ENCODE results near the gene SLC30A9. TPM values are rescaled to one million over a fixed set of nuclear protein-coding genes. Genes with fewer than 3 reads are reported as not detected.

Gene SLC30A9
- total and polyA plus RNA-seq, 12 donors = 9.8 to 95.0 (median 79.7) TPM

DNA sequence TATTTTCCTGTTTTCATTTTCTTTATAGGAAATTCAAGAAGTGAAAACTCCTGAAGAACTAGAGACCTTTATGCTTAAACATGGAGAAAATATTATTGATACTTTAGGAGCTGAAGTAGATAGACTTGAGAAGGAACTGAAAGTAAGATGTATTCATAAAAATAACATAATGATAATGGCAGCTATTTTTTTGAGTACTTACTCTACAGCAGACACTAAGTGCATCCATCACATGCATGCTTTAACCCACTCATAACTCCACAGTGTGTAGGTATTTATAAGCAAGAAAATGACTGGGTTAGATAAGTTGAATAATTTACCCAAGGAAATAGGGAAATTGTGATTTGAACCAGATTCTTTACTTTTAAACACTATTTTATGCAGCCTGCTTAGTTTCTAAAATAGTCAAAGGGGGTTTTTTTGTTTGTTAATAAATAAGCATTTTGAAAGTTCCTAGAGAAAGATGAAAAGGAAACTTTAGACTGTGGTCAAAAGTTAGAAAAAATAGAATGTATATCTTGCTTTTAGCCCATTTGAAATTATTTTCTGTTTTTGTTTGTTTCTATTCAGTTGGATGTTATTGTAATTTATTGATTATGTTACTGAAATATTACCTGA lies 88.0 kb downstream of the SLC30A9 start:
- TF ChIP-seq, protein P1, sequence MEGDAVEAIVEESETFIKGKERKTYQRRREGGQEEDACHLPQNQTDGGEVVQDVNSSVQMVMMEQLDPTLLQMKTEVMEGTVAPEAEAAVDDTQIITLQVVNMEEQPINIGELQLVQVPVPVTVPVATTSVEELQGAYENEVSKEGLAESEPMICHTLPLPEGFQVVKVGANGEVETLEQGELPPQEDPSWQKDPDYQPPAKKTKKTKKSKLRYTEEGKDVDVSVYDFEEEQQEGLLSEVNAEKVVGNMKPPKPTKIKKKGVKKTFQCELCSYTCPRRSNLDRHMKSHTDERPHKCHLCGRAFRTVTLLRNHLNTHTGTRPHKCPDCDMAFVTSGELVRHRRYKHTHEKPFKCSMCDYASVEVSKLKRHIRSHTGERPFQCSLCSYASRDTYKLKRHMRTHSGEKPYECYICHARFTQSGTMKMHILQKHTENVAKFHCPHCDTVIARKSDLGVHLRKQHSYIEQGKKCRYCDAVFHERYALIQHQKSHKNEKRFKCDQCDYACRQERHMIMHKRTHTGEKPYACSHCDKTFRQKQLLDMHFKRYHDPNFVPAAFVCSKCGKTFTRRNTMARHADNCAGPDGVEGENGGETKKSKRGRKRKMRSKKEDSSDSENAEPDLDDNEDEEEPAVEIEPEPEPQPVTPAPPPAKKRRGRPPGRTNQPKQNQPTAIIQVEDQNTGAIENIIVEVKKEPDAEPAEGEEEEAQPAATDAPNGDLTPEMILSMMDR (IDR thresholded peaks at IDR 0.05) = no peak
- no peak overlapping the region for H3K27ac ChIP-seq
- DNase-seq = no peak
- H3K4me3 ChIP-seq = no peak overlapping the region
- H3K27me3 ChIP-seq = no peaks in the 10 kb centered on the region
- H3K4me1 ChIP-seq = no peaks in the 10 kb centered on the region
- ATAC-seq = no peak
- intact Hi-C loops (cut with DNase I) = no loop called here
- peaks cover 0 to 78% (median 1%) of the 10 kb centered on the region in 9 donors for H3K36me3 ChIP-seq
- no peaks in the 10 kb centered on the region for H3K9me3 ChIP-seq

DNA sequence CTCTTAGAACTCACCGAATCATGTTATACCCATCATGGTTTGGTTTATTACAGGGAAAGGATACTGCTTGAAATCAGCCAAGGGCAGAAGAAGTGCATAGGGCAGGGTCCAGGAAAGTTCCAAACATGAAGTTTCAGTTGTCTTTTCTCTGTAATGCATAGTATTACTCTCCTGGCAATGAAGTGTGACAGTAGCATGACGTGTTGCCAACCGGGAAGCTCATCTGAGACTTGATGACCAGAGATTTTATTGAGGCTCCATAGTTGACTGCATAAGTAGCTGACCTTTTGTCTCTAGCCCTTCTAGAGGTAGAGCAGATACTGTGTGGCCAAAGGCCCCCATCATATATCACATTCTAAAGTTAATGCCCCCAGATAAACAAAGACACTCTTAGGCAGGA lies 90.0 kb downstream of the SLC30A9 start:
- H3K36me3 ChIP-seq = peaks cover 0 to 75% (median 6%) of the 10 kb centered on the region in 9 donors
- 98 to 99% methylated on average over 3 of the region's 3 CpGs for WGBS, 2 donors

DNA sequence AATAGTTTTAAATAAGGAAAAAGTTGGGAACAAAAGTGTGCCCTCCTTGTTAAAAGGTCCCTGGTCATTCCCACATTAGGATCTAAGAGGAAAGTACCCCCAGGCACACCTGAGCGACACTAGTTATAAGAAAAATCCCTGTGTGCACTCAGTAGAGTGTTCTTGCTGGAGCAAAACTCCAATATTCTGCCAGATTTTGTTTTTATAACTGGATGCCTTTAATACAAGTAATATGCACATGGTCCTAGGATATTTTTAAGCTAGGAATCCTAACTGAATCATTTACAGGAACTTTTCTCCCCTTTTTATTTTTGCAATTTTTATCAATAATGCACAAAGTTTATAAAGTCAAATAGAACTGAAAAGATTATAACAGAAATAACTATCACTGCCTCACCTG lies 93.5 kb downstream of the SLC30A9 start:
- TF ChIP-seq, protein P1 (IDR thresholded peaks at IDR 0.05) = no peak
- Histone ChIP-seq H3K9me3 (no peaks in the 10 kb centered on the region), H3K36me3 (peaks cover 0 to 78% (median 6%) of the 10 kb centered on the region in 9 donors), H3K27me3 (no peaks in the 10 kb centered on the region), H3K27ac (no peak overlapping the region), H3K4me3 (no peak overlapping the region), H3K4me1 (no peaks in the 10 kb centered on the region)
- intact Hi-C loops (cut with DNase I) = no loop called here
- no peak for ATAC-seq
- 96 to 97% methylated on average over 1 of the region's 1 CpG for WGBS, 2 donors
- no peak for DNase-seq

More for the DNA sequence above, 90.0 kb downstream of the SLC30A9 start:
- TF ChIP-seq, protein P1 (IDR thresholded peaks at IDR 0.05) = no peak
- no peak overlapping the region for H3K27ac ChIP-seq
- H3K4me3 ChIP-seq = no peak overlapping the region
- no peaks in the 10 kb centered on the region for H3K4me1 ChIP-seq
- intact Hi-C loops (cut with DNase I) = no loop called here
- no peaks in the 10 kb centered on the region for H3K27me3 ChIP-seq
- no peaks in the 10 kb centered on the region for H3K9me3 ChIP-seq
- ATAC-seq = no peak
- no peak for DNase-seq

DNA sequence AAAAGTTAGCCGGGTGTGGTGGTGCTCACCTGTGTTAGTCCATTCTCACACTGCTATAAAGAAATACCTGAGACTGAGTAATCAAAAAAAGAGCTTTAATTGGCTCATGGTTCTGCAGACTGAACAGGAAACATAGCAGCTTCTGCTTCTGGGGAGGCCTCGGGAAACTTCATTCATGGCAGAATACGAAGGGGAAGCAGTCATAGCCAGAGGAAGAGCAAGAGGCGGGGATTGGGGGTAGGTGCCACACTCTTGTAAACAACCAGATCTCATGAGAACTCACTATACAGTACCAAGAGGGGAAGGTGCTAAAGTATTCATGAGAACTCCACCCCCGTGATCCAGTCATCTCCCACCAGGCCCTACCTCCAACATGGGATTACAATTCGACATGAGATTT lies 98.1 kb downstream of the SLC30A9 start:
- WGBS, 2 donors = 89 to 95% methylated on average over 6 of the region's 6 CpGs
- Histone ChIP-seq H3K36me3 (peaks cover 0 to 58% (median 6%) of the 10 kb centered on the region in 9 donors), H3K9me3 (no peaks in the 10 kb centered on the region), H3K27ac (no peak overlapping the region), H3K27me3 (no peaks in the 10 kb centered on the region), H3K4me1 (no peaks in the 10 kb centered on the region), H3K4me3 (no peak overlapping the region)
- TF ChIP-seq, protein P1 (IDR thresholded peaks at IDR 0.05) = no peak
- DNase-seq (no peak), ATAC-seq (no peak)
- intact Hi-C loops (cut with DNase I) = no loop called here
